ENCODE data around the gene PTCH2.
"Not testable (repeated sequence)": the region's sequence is repeated elsewhere in the genome, so short reads cannot be mapped to it uniquely, and the experiment has no call there.

PTCH2 gene

GRCh38 chr1:44819196-44819607, 23.9 kb downstream of the PTCH2 start:
- no peak for DNase-seq (ENCODE audit: low spot score)

DNA sequence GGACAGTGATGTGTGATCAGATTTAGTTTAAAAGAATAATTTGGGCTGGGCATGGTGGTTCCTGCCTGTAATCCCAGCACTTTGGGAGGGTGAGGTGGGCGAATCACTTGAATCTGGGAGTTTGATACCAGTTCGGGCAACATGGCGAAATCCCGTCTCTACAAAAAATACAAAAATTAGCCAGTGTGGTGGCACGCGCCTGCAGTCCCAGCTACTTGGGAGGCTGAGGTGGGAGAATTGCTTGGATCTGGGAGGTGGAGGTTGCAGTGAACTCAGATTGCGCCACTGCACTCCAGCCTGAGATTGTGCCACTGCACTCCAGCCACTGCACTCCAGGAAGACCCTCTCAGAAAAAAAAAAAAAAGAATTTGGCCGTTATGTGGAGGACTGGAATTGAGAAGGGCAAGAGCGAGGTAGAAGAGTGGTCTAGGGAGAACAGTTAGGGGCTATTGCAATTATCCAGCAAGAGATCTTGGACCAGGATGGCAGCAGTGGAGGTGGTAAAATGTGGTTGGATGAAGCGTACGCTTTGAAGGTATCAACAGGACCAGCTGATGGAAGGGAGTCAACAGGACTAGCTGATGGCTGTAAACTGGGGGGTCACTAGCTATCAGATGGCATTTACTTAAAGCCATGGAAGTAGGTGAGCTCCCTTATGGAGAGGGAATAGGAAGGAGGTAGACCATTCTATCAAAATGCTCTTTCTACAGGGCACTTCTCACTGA, 25.1 kb downstream of the PTCH2 start:
- no peak for DNase-seq (ENCODE audit: low spot score)

DNA sequence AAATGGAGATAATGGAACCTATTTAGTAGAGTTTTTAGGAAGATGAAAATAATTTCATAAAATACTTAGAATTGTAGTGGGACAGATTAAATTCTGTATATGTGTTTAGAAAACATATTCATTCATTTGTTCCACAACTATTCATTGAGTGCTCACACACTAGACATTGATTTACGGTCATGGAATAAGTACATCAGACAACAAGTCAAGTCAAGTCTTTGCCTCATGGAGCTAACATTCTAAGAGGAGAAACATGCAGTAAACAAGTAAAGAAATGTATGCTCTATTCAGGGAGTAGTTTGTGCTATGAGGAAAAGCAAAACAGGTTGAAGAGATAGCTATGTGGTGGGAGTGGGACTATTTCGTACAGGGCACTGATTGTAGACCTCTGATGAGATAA, 25.7 kb downstream of the PTCH2 start:
- DNase-seq (ENCODE audit: low spot score), result no peak

- not testable (repeated sequence) for DNase-seq (ENCODE audit: low spot score)
These were observed 27.1 kb downstream of the PTCH2 start for GRCh38 chr1:44815926-44816325.

- DNase-seq (ENCODE audit: low spot score), result no peak
These were observed 30.1 kb downstream of the PTCH2 start for GRCh38 chr1:44812822-44813543.

GRCh38 chr1:44811234-44811633, 31.8 kb downstream of the PTCH2 start:
- DNase-seq (ENCODE audit: low spot score), result no peak

GRCh38 chr1:44810762-44811105, 32.3 kb downstream of the PTCH2 start:
- not testable (repeated sequence) for DNase-seq (ENCODE audit: low spot score)

- DNase-seq (ENCODE audit: low spot score), result no peak
These were observed 32.8 kb downstream of the PTCH2 start for GRCh38 chr1:44810101-44810761.

- peak; percentile 52 for DNase-seq (ENCODE audit: low spot score)
These were observed 33.8 kb downstream of the PTCH2 start for GRCh38 chr1:44808938-44809917.

DNA sequence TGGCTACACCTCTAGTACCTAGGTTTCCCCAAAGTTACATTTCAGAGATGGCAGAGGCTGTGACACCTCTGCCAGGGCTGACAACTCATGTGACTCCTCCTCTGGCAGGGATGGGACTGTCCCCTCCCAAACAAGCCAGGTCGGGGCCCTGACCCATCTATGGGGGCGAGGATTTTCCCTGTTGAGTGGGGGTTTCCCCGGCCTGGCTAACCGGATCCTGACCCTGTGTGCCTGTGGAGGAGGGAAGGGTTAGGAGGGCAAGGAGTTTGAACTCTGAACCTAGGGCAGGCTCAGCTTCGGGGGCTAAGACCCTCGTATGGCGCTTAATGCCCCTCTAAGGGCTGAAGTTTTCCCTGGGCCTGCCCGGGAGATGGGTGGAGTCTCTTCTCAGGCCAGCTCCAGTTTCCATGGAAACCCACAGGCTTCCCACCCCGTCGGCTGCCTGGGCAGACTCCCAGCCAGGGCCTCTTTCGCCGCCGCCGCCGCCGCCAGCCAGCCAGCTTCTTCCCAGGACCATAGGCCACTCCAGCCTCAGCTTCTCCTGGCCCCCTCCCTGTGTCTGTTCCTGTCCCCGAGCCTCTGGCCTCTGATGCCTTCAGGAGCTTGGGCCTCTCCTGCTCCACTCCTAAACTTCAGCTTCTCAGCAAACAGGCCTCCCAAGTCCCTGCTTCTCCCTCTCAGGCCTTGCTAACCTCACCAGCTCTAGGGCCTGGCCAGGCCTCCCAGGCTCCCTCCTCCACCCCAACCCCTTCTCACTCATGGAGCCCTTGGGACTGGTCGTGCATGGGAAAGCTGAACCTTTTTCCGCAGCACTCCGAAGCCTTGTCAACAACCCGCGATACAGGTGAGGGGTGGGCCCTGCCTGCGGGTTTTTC, 34.8 kb downstream of the PTCH2 start, which contains the start of gene BTBD19:
Gene BTBD19, plus strand, starts transcription at position 461 of the 875 bp plus-strand sequence. Its CDS starts 298 bp downstream, at position 759.
- DNase-seq (ENCODE audit: low spot score), result peak; percentile 74

- peak; percentile 95 for DNase-seq (ENCODE audit: low spot score)
These were observed 35.5 kb downstream of the PTCH2 start for GRCh38 chr1:44807364-44808062.

DNA sequence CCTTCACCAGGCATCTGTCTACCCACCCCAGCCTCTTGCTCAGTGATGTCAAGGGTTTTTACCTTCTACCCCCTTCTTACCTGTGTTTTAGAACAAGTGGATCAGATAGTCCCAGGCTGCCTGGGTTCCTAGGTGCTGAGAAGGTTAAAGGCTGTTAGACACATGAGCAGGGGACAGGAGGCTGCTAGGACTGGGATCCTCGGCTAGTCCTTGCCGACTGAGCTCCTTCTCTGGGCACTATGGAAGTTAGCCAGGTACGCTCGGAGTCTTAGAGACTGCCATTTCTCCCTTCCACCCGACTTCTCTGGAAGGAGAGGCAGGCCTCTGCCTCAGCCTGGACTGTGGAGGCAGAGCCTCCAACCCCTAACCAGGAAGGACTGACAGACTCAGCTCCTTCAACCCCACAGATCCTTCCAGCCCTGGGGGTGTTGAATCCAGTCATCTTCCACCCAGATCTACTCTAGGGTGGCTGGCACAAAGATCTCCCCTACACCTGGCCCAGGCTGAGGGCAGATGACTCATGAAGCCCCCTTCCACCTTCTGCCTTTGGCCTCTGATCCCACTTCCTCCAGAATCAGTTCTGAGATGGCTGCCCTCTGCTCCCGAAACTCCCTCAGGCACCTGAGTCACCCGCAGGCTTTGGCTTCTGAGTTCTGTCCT, 36.2 kb downstream of the PTCH2 start, which contains the start of gene DYNLT4:
Gene DYNLT4, minus strand, starts transcription at position 648 of the 660 bp plus-strand sequence. CDS start 683 bp downstream, outside the sequence.
- no peak for DNase-seq (ENCODE audit: low spot score)

DNA sequence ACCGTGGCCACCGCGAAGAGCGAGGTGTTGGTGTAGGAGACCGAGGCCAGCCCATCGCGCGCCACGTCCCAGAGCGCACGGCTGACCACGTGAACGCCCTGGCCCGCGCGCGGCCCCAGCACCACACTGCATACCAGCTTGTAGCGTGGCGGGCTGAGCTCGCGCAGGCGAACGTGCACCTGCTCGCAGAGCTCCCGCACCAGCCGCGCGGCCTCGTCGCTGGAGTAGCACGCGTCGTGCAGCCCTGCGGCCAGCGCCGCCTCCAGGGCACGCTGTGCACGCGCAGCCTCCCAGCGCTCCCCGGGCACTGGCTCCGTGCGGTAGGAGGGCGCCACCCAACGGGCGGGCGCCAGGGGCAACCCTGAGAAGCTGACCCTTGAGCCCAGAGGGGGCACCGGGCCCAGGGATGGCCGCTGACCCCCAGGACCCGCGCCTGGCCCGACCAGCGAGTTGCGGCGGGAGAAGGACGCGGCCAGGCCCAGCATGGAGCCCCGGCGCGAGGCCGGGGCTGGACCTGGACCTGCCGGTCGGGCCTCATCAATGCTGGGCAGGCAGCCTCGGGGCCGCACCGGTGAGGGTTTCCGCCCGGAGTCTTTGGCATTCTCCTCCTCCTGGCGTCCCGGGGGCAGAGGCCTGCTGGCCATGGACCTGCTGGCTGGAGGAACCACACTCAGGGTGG, 36.9 kb downstream of the PTCH2 start:
- DNase-seq (ENCODE audit: low spot score), result no peak

DNA sequence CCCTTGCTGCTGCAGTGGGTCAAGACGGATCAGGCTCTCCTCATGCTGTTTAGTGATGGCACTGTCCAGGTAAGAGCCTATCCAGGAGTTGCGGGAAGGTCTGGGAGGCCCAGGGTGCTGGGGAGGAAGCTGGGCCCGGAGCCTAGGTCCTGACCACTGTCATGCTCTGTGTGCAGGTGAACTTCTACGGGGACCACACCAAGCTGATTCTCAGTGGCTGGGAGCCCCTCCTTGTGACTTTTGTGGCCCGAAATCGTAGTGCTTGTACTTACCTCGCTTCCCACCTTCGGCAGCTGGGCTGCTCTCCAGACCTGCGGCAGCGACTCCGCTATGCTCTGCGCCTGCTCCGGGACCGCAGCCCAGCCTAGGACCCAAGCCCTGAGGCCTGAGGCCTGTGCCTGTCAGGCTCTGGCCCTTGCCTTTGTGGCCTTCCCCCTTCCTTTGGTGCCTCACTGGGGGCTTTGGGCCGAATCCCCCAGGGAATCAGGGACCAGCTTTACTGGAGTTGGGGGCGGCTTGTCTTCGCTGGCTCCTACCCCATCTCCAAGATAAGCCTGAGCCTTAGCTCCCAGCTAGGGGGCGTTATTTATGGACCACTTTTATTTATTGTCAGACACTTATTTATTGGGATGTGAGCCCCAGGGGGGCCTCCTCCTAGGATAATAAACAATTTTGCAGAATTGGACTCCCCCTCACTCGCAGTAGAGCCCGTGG, 37.6 kb downstream of the PTCH2 start:
- no peak for DNase-seq (ENCODE audit: low spot score)

- DNase-seq (ENCODE audit: low spot score), result no peak
These were observed 39.5 kb downstream of the PTCH2 start for GRCh38 chr1:44803312-44804095.

DNA sequence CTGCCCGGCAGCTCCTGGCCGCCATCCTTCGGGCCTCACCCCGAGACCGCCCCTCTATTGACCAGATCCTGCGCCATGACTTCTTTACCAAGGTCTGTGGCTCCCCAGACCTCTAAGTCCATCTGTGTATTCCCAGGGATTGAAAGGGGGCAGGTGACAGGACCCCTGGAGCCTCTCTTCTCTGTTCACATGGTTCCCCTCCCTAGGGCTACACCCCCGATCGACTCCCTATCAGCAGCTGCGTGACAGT, 40.1 kb downstream of the PTCH2 start:
- no peak for DNase-seq (ENCODE audit: low spot score)

GRCh38 chr1:44802306-44803061, 40.6 kb downstream of the PTCH2 start:
- DNase-seq (ENCODE audit: low spot score), result no peak
